Muscle of leg (tissue), 11 donors: Measurements from ENCODE around the gene MRPL54. TPM values are rescaled to one million over a fixed set of nuclear protein-coding genes. Genes with fewer than 3 reads are reported as not detected.

ENCODE experiments used
- DNase-seq: peaks from one replicate; pipeline ENCODE4 v3.0.0; 2013
- H3K27ac ChIP-seq: one replicate; pipeline ENCODE4 v1.5.1; 2013; ENCODE audit warnings: mild to moderate bottlenecking, low read length, control low read depth
- H3K27me3 ChIP-seq: one replicate; pipeline ENCODE4 v1.6.1; 2013; ENCODE audit warnings: low read length; ENCODE audit not compliant: control insufficient read depth, insufficient read depth
- H3K36me3 ChIP-seq: one replicate; pipeline ENCODE4 v1.6.1; 2013; ENCODE audit warnings: low read length; ENCODE audit not compliant: control insufficient read depth, insufficient read depth
- H3K4me1 ChIP-seq: one replicate; pipeline ENCODE4 v1.6.1; 2013; ENCODE audit warnings: low read length; ENCODE audit not compliant: control insufficient read depth, insufficient read depth
- H3K4me3 ChIP-seq: one replicate; pipeline ENCODE4 v1.5.1; 2013; ENCODE audit warnings: low read length, control low read depth
- H3K9me3 ChIP-seq: replicated peaks from 2 replicates; pipeline ENCODE4 v1.6.1; 2013; ENCODE audit warnings: low read depth, low read length; ENCODE audit not compliant: control insufficient read depth
- WGBS: methylation state at CpG from one replicate; pipeline ENCODE4 v1.1.5; 2013; ENCODE audit warnings: missing lambda C conversion rate; ENCODE audit not compliant: insufficient coverage; 5-methylcytosine and 5-hydroxymethylcytosine counted together
- polyA plus RNA-seq, 8 donors: library from polyadenylated mRNA; unstranded; fragments of 120-200 nt; gene quantifications; one replicate each; pipeline versions ENCODE4 v1.2.1 to v1.2.3, GENCODE V29; 2013; ENCODE audit warnings: inconsistent platforms in 1 of 8, low replicate concordance in 1 of 8; ENCODE audit not compliant: insufficient read length in 8 of 8, insufficient read depth in 1 of 8
- total RNA-seq: library from RNA; stranded (reverse); fragments of 120-200 nt; gene quantifications from one replicate; pipeline ENCODE4 v1.2.4, GENCODE V29; 2013

The MRPL54 gene
- total and polyA plus RNA-seq, 9 donors = 22.6 to 61.4 (median 30.7) TPM

- 91% methylated on average over 3 of the region's 5 CpGs for WGBS
- no peaks in the 10 kb centered on the region for H3K9me3 ChIP-seq
- no peak overlapping the region for H3K4me3 ChIP-seq
Measured at GRCh38 chr19:3775831-3776230, 13.3 kb downstream of the MRPL54 start.

GRCh38 chr19:3776479-3777040 lies 14.1 kb downstream of the MRPL54 start:
- no peaks in the 10 kb centered on the region for H3K4me1 ChIP-seq
- WGBS = 81% methylated on average over 1 of the region's 1 CpG
- no peak overlapping the region for H3K27ac ChIP-seq
- no peaks in the 10 kb centered on the region for H3K27me3 ChIP-seq
- H3K36me3 ChIP-seq = no peaks in the 10 kb centered on the region
- no peak for DNase-seq
- peaks cover 6% of the 10 kb centered on the region for H3K9me3 ChIP-seq
- no peak overlapping the region for H3K4me3 ChIP-seq

More at GRCh38 chr19:3775831-3776230, 13.3 kb downstream of the MRPL54 start:
- no peak overlapping the region for H3K27ac ChIP-seq
- no peaks in the 10 kb centered on the region for H3K36me3 ChIP-seq
- H3K27me3 ChIP-seq = no peaks in the 10 kb centered on the region
- no peak for DNase-seq
- no peaks in the 10 kb centered on the region for H3K4me1 ChIP-seq

GRCh38 chr19:3778104-3778867 lies 15.8 kb downstream of the MRPL54 start:
- Histone ChIP-seq H3K9me3 (peaks cover 20% of the 10 kb centered on the region), H3K27ac (no peak overlapping the region), H3K4me1 (no peaks in the 10 kb centered on the region), H3K36me3 (no peaks in the 10 kb centered on the region), H3K27me3 (peaks cover 2% of the 10 kb centered on the region), H3K4me3 (no peak overlapping the region)
- no peak for DNase-seq
- 83% methylated on average over 36 of the region's 37 CpGs for WGBS

GRCh38 chr19:3778899-3779723 lies 16.6 kb downstream of the MRPL54 start:
- peaks cover 20% of the 10 kb centered on the region for H3K9me3 ChIP-seq
- no peaks in the 10 kb centered on the region for H3K36me3 ChIP-seq
- H3K4me3 ChIP-seq = no peak overlapping the region
- 73% methylated on average over 32 of the region's 44 CpGs for whole genome bisulfite sequencing
- peaks cover 10% of the 10 kb centered on the region for H3K27me3 ChIP-seq
- H3K4me1 ChIP-seq = no peaks in the 10 kb centered on the region
- no peak for DNase-seq
- no peak overlapping the region for H3K27ac ChIP-seq

- H3K27ac ChIP-seq = no peak overlapping the region
- no peaks in the 10 kb centered on the region for H3K36me3 ChIP-seq
- H3K27me3 ChIP-seq = peaks cover 27% of the 10 kb centered on the region
- peaks cover 20% of the 10 kb centered on the region for H3K9me3 ChIP-seq
- no peak overlapping the region for H3K4me3 ChIP-seq
- H3K4me1 ChIP-seq = peaks cover 4% of the 10 kb centered on the region
- DNase-seq = no peak
- 98% methylated on average over 5 of the region's 9 CpGs for WGBS
Measured at GRCh38 chr19:3780786-3781304, 18.4 kb downstream of the MRPL54 start.

GRCh38 chr19:3781603-3782002 lies 19.1 kb downstream of the MRPL54 start:
- no peak for DNase-seq
- Histone ChIP-seq H3K4me3 (no peak overlapping the region), H3K27me3 (peaks cover 33% of the 10 kb centered on the region), H3K27ac (no peak overlapping the region), H3K36me3 (no peaks in the 10 kb centered on the region), H3K9me3 (peaks cover 20% of the 10 kb centered on the region), H3K4me1 (peaks cover 4% of the 10 kb centered on the region)
- WGBS = no CpG with 5 or more reads among the region's 2 CpGs

- Histone ChIP-seq H3K4me1 (peaks cover 4% of the 10 kb centered on the region), H3K27me3 (peaks cover 38% of the 10 kb centered on the region), H3K36me3 (no peaks in the 10 kb centered on the region), H3K9me3 (peaks cover 20% of the 10 kb centered on the region), H3K4me3 (no peak overlapping the region), H3K27ac (no peak overlapping the region)
- no peak for DNase-seq
- WGBS = 91% methylated on average over 1 of the region's 1 CpG
Measured at GRCh38 chr19:3782330-3782729, 19.8 kb downstream of the MRPL54 start.

GRCh38 chr19:3782903-3783302 lies 20.4 kb downstream of the MRPL54 start:
- H3K36me3 ChIP-seq = no peaks in the 10 kb centered on the region
- peaks cover 38% of the 10 kb centered on the region for H3K27me3 ChIP-seq
- no peak for DNase-seq
- no peak overlapping the region for H3K4me3 ChIP-seq
- H3K27ac ChIP-seq = no peak overlapping the region
- H3K9me3 ChIP-seq = peaks cover 20% of the 10 kb centered on the region
- H3K4me1 ChIP-seq = peaks cover 4% of the 10 kb centered on the region
- WGBS = 89% methylated on average over 10 of the region's 13 CpGs

GRCh38 chr19:3783660-3784584 lies 21.4 kb downstream of the MRPL54 start:
- H3K36me3 ChIP-seq = no peaks in the 10 kb centered on the region
- no peak overlapping the region for H3K4me3 ChIP-seq
- 66% methylated on average over 35 of the region's 49 CpGs for WGBS
- peaks cover 4% of the 10 kb centered on the region for H3K4me1 ChIP-seq
- H3K27me3 ChIP-seq = peaks cover 38% of the 10 kb centered on the region
- H3K27ac ChIP-seq = no peak overlapping the region
- no peak for DNase-seq
- peaks cover 20% of the 10 kb centered on the region for H3K9me3 ChIP-seq
